GM12874 (cell line): ENCODE results near the gene ARHGAP25.

ENCODE experiments used
- CTCF ChIP-seq: IDR thresholded peaks from 2 replicates; pipeline ENCODE4 v1.5.1; 2011; ENCODE audit warnings: low read depth, mild to moderate bottlenecking, control low read depth, low read length, moderate library complexity; ENCODE audit not compliant: insufficient read depth

ARHGAP25 gene

GRCh38 chr2:68720665-68721064 is 13.9 kb upstream of the ARHGAP25 start:
- TF ChIP-seq CTCF: no peak

- no peak for TF ChIP-seq CTCF
Observed at GRCh38 chr2:68721482-68722101, 13.0 kb upstream of the ARHGAP25 start.

- no peak for TF ChIP-seq CTCF
Observed at GRCh38 chr2:68722712-68723111, 11.9 kb upstream of the ARHGAP25 start.

GRCh38 chr2:68723181-68723580 is 11.4 kb upstream of the ARHGAP25 start:
- TF ChIP-seq CTCF: no peak

- TF ChIP-seq CTCF: no peak
Observed at GRCh38 chr2:68726100-68726499, 8.5 kb upstream of the ARHGAP25 start.

- no peak for TF ChIP-seq CTCF
Observed at GRCh38 chr2:68726608-68727367, 7.8 kb upstream of the ARHGAP25 start.

- no peak for TF ChIP-seq CTCF
Observed at GRCh38 chr2:68727683-68728375, 6.8 kb upstream of the ARHGAP25 start.
